Trophoblast cell (in vitro differentiated cells and primary cell): ENCODE results near the gene NOC2L.

Source experiments
- DNase-seq, 2 donors: peaks; one replicate each; pipeline ENCODE4 v3.0.0-alpha.2; 2016
- H2AFZ ChIP-seq: 2 replicates; pipeline ENCODE4 v1.6.1; 2013; ENCODE audit warnings: low read length, moderate library complexity, mild to moderate bottlenecking; ENCODE audit not compliant: insufficient read depth, poor library complexity
- H2AK5ac ChIP-seq: 2 replicates; pipeline ENCODE4 v1.6.1; 2013; ENCODE audit warnings: mild to moderate bottlenecking, low read length
- H2BK120ac ChIP-seq: 2 replicates; pipeline ENCODE4 v1.6.1; 2013; ENCODE audit warnings: low read length, mild to moderate bottlenecking, moderate library complexity; ENCODE audit not compliant: insufficient read depth, poor library complexity
- H2BK12ac ChIP-seq: 2 replicates; pipeline ENCODE4 v1.6.1; 2013; ENCODE audit warnings: mild to moderate bottlenecking, low read length, moderate library complexity
- H2BK5ac ChIP-seq: 2 replicates; pipeline ENCODE4 v1.6.1; 2013; ENCODE audit warnings: low read length, low read depth, moderate library complexity, mild to moderate bottlenecking; ENCODE audit not compliant: poor library complexity
- H3K14ac ChIP-seq: 2 replicates; pipeline ENCODE4 v1.6.1; 2013; ENCODE audit warnings: mild to moderate bottlenecking, low read length
- H3K18ac ChIP-seq: 2 replicates; pipeline ENCODE4 v1.6.1; 2013; ENCODE audit warnings: mild to moderate bottlenecking, low read length
- H3K23ac ChIP-seq: 2 replicates; pipeline ENCODE4 v1.6.1; 2013; ENCODE audit warnings: low read length
- H3K27ac ChIP-seq: 2 replicates; pipeline ENCODE4 v1.5.1; 2013; ENCODE audit warnings: low read depth, mild to moderate bottlenecking, inconsistent platforms, low read length, moderate library complexity
- H3K27me3 ChIP-seq: 2 replicates; pipeline ENCODE4 v1.6.1; 2013; ENCODE audit warnings: inconsistent platforms, mild to moderate bottlenecking, low read length, moderate library complexity; ENCODE audit not compliant: insufficient read depth
- H3K36me3 ChIP-seq, 2 experiments: 1 replicate in 1 of 2; 2 replicates in 1 of 2; pipeline ENCODE4 v1.6.1; 2013; ENCODE audit warnings: low read length in 2 of 2, mild to moderate bottlenecking in 2 of 2, moderate library complexity in 1 of 2; ENCODE audit not compliant: insufficient read depth in 2 of 2, control insufficient read depth in 1 of 2
- H3K4ac ChIP-seq: 2 replicates; pipeline ENCODE4 v1.6.1; 2013; ENCODE audit warnings: low read depth, mild to moderate bottlenecking, low read length, moderate library complexity
- H3K4me1 ChIP-seq, 2 experiments: 1 replicate in 1 of 2; 2 replicates in 1 of 2; pipeline ENCODE4 v1.6.1; 2013; ENCODE audit warnings: low read length in 2 of 2, mild to moderate bottlenecking in 2 of 2, moderate library complexity in 1 of 2; ENCODE audit not compliant: insufficient read depth in 2 of 2, control insufficient read depth in 1 of 2
- H3K4me2 ChIP-seq: 2 replicates; pipeline ENCODE4 v1.6.1; 2013; ENCODE audit warnings: inconsistent platforms, mild to moderate bottlenecking, low read length, moderate library complexity
- H3K4me3 ChIP-seq: 2 replicates; pipeline ENCODE4 v1.5.1; 2013; ENCODE audit warnings: mild to moderate bottlenecking, low read depth, low read length, inconsistent platforms
- H3K79me1 ChIP-seq: one replicate; pipeline ENCODE4 v1.6.1; 2013; ENCODE audit warnings: low read length
- H3K79me2 ChIP-seq: 2 replicates; pipeline ENCODE4 v1.6.1; 2013; ENCODE audit warnings: low read length, mild to moderate bottlenecking; ENCODE audit not compliant: control insufficient read depth, insufficient read depth, poor library complexity
- H3K9ac ChIP-seq: 2 replicates; pipeline ENCODE4 v1.6.1; 2013; ENCODE audit warnings: mild to moderate bottlenecking, low read length
- H3K9me3 ChIP-seq: 2 replicates; pipeline ENCODE4 v1.6.1; 2013; ENCODE audit warnings: low read depth, mild to moderate bottlenecking, control low read depth, inconsistent platforms, low read length; ENCODE audit not compliant: insufficient read depth
- H4K12ac ChIP-seq: 2 replicates; pipeline ENCODE4 v1.6.1; 2013; ENCODE audit warnings: low read depth, mild to moderate bottlenecking, low read length, moderate library complexity
- H4K8ac ChIP-seq: 2 replicates; pipeline ENCODE4 v1.6.1; 2013; ENCODE audit warnings: low read depth, mild to moderate bottlenecking, low read length, moderate library complexity
- H4K91ac ChIP-seq: one replicate; pipeline ENCODE4 v1.6.1; 2013; ENCODE audit warnings: low read depth, mild to moderate bottlenecking, low read length, moderate library complexity
- WGBS: extraction: QIAGEN DNeasy Blood & Tissue Kit; methylation state at CpG from one replicate; pipeline ENCODE4 v1.1.7; 2013; ENCODE audit warnings: missing lambda C conversion rate; ENCODE audit not compliant: insufficient read length, insufficient coverage; ENCODE audit errors: extremely low coverage; 5-methylcytosine and 5-hydroxymethylcytosine counted together

NOC2L gene

GRCh38 chr1:1000357-1001056 lies 41.5 kb upstream of the NOC2L start:
- peak overlapping the region; percentile 61 for H3K4ac ChIP-seq
- H3K79me1 ChIP-seq = peaks cover 27% of the 10 kb centered on the region
- H2BK5ac ChIP-seq = peak overlapping the region; percentile 47
- peaks cover 26% of the 10 kb centered on the region for H3K27me3 ChIP-seq
- DNase-seq = peak; percentile 83 to 91
- peak overlapping the region; percentile 95 for H4K8ac ChIP-seq
- H3K18ac ChIP-seq = peak overlapping the region; percentile 90
- peak overlapping the region; percentile 74 for H3K27ac ChIP-seq
- peak overlapping the region; percentile 67 for H3K4me2 ChIP-seq
- H2AK5ac ChIP-seq = peak overlapping the region; percentile 46
- H3K79me2 ChIP-seq = peaks cover 3% of the 10 kb centered on the region
- H3K23ac ChIP-seq = no peak overlapping the region
- H2BK120ac ChIP-seq = peak overlapping the region; percentile 84
- peak overlapping the region; percentile 34 for H3K9ac ChIP-seq
- peaks cover 0 to 2% of the 10 kb centered on the region in 2 experiments for H3K36me3 ChIP-seq
- H2BK12ac ChIP-seq = peak overlapping the region; percentile 63
- WGBS = no CpG with 5 or more reads among the region's 75 CpGs
- peak overlapping the region; percentile 70 for H2AFZ ChIP-seq
- H3K4me3 ChIP-seq = peak overlapping the region; percentile 76
- H4K12ac ChIP-seq = peak overlapping the region; percentile 85
- peak overlapping the region; percentile 95 for H4K91ac ChIP-seq
- H3K4me1 ChIP-seq = peaks cover 34 to 44% of the 10 kb centered on the region in 2 experiments
- peak overlapping the region; percentile 87 for H3K14ac ChIP-seq
- H3K9me3 ChIP-seq = peaks cover 1% of the 10 kb centered on the region

DNA sequence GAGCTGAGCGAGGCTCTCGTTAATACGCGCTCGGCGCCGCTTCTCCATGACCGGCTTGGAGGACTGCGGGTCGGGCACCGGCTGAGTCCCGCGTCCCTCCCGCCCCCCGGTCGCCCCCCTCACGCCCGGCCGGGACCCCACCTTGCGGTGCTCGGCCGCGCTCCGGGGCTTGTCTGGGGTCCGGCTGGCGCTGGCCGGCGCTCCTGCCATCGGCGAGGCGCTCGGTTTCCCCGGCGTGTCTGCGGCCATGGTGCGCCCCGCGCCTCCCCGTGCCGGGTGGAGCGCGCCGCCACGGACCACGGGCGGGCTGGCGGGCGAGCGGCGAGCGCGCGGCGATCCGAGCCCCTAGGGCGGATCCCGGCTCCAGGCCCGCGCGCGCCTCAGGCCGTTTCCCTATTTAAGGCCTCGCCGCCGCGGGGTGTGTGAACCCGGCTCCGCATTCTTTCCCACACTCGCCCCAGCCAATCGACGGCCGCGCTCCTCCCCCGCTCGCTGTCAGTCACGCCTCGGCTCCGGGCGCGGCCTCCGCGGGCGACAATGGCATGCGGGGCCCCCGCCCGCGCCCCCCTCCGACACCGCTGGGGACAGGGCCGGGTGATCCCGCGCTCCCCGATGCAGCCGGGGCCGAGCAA lies 40.8 kb upstream of the NOC2L start, which contains the start of gene HES4:
TSS of gene HES4 (minus strand) at position 373 of the 632 bp plus-strand sequence. CDS start at position 249, 124 bp downstream.
- peak within 1 kb of the TSS; percentile 95 for H4K8ac ChIP-seq
- peak; percentile 94 to 97 for DNase-seq
- peak within 1 kb of the TSS; percentile 46 for H2AK5ac ChIP-seq

DNA sequence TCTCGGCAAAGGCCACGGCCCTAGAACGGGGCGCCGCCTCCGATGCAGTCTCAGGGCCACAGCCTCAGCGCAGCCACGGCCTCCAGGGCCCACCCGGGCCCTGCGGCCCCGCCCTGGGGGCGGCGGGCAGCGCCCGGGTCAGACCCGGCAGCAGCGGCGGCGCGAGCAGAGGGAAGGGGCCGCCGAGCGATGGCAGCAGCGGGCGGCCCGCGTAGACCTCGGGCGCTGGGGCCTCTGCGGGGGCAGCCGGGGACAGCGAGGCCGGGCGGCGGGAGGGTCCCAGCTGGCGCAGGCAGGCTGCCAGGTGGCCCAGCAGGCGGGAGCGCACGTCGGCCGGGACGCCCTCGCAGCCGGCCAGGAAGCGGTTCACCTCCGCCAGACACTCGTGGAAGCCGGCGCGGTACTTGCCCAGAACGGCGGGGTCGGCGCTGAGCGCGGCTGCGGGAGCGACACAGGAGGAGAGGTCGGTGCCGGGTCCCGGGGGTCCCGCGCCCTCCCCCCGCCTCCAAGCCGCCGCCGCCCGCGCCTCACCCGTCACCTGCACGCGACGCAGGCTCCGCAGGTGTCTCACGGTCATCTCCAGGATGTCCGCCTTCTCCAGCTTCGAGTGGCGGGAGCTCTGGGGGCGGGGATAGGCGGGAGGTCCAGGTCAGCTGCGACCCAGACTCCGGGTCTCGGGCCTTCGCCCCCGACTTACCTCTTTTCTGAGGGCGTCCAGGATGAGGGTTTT lies 40.1 kb upstream of the NOC2L start:
- Histone ChIP-seq H3K4me2 (peak overlapping the region; percentile 67), H3K4me1 (peaks cover 22 to 30% of the 10 kb centered on the region in 2 experiments), H3K4ac (peak overlapping the region; percentile 32), H4K91ac (peak overlapping the region; percentile 88), H3K23ac (no peak overlapping the region), H2BK12ac (peak overlapping the region; percentile 14), H3K27ac (no peak overlapping the region), H3K4me3 (peak overlapping the region; percentile 73), H2BK120ac (peak overlapping the region; percentile 15), H2BK5ac (no peak overlapping the region), H3K36me3 (peaks cover 0 to 2% of the 10 kb centered on the region in 2 experiments), H2AK5ac (peak overlapping the region; percentile 36), H3K9ac (no peak overlapping the region), H3K14ac (peak overlapping the region; percentile 81), H3K79me1 (peaks cover 24% of the 10 kb centered on the region), H2AFZ (peak overlapping the region; percentile 15), H4K8ac (peak overlapping the region; percentile 67), H3K18ac (peak overlapping the region; percentile 85), H4K12ac (peak overlapping the region; percentile 37), H3K9me3 (peaks cover 1% of the 10 kb centered on the region), H3K79me2 (peaks cover 3% of the 10 kb centered on the region), H3K27me3 (peaks cover 28% of the 10 kb centered on the region)
- WGBS = no CpG with 5 or more reads among the region's 86 CpGs
- peak in 1 of 2 donors; percentile 42 for DNase-seq

More for the DNA sequence above, 40.8 kb upstream of the NOC2L start, which contains the start of gene HES4:
- H2BK12ac ChIP-seq = peak within 1 kb of the TSS; percentile 63
- H3K9me3 ChIP-seq = peaks cover 1% of the 10 kb centered on the region
- peak within 1 kb of the TSS; percentile 84 for H2BK120ac ChIP-seq
- H3K4ac ChIP-seq = peak within 1 kb of the TSS; percentile 61
- H3K18ac ChIP-seq = peak within 1 kb of the TSS; percentile 90
- H3K4me3 ChIP-seq = peak within 1 kb of the TSS; percentile 76
- H3K14ac ChIP-seq = peak within 1 kb of the TSS; percentile 87
- peak within 1 kb of the TSS; percentile 34 for H3K9ac ChIP-seq
- peak within 1 kb of the TSS; percentile 85 for H4K12ac ChIP-seq
- peaks cover 0 to 2% of the 10 kb centered on the region in 2 experiments for H3K36me3 ChIP-seq
- no CpG with 5 or more reads among the region's 95 CpGs for WGBS
- no peak within 1 kb of the TSS for H3K23ac ChIP-seq
- H3K4me1 ChIP-seq = peaks cover 28 to 37% of the 10 kb centered on the region in 2 experiments
- H2BK5ac ChIP-seq = peak within 1 kb of the TSS; percentile 47
- H3K79me2 ChIP-seq = peaks cover 3% of the 10 kb centered on the region
- H3K27ac ChIP-seq = peak within 1 kb of the TSS; percentile 74
- peak within 1 kb of the TSS; percentile 67 for H3K4me2 ChIP-seq
- peaks cover 24% of the 10 kb centered on the region for H3K79me1 ChIP-seq
- peaks cover 26% of the 10 kb centered on the region for H3K27me3 ChIP-seq
- H4K91ac ChIP-seq = peak within 1 kb of the TSS; percentile 95
- H2AFZ ChIP-seq = peak within 1 kb of the TSS; percentile 70

GRCh38 chr1:998745-998994 lies 39.6 kb upstream of the NOC2L start:
- no peak for DNase-seq
- no CpG with 5 or more reads among the region's 27 CpGs for WGBS
- Histone ChIP-seq H3K14ac (no peak overlapping the region), H3K4me1 (peaks cover 22 to 29% of the 10 kb centered on the region in 2 experiments), H2AFZ (peak overlapping the region; percentile 15), H3K9ac (no peak overlapping the region), H3K79me1 (peaks cover 24% of the 10 kb centered on the region), H3K9me3 (peaks cover 1% of the 10 kb centered on the region), H4K91ac (peak overlapping the region; percentile 41), H2AK5ac (no peak overlapping the region), H3K4me3 (peak overlapping the region; percentile 73), H4K8ac (no peak overlapping the region), H3K4me2 (peak overlapping the region; percentile 67), H3K27me3 (peaks cover 29% of the 10 kb centered on the region), H2BK12ac (no peak overlapping the region), H3K18ac (no peak overlapping the region), H4K12ac (no peak overlapping the region), H3K27ac (no peak overlapping the region), H2BK5ac (no peak overlapping the region), H3K79me2 (peaks cover 3% of the 10 kb centered on the region), H3K4ac (no peak overlapping the region), H3K36me3 (peaks cover 0 to 2% of the 10 kb centered on the region in 2 experiments), H3K23ac (no peak overlapping the region), H2BK120ac (no peak overlapping the region)
